ENCODE measurements around the gene SORCS2. TPM values are rescaled to one million over a fixed set of nuclear protein-coding genes. Genes with fewer than 3 reads are reported as not detected.

SORCS2 gene
- polyA plus RNA-seq, 1 donor (not counting 4 experiments of a cell fraction or from before 2014, with no cell fraction given) = 0.09 TPM

DNA sequence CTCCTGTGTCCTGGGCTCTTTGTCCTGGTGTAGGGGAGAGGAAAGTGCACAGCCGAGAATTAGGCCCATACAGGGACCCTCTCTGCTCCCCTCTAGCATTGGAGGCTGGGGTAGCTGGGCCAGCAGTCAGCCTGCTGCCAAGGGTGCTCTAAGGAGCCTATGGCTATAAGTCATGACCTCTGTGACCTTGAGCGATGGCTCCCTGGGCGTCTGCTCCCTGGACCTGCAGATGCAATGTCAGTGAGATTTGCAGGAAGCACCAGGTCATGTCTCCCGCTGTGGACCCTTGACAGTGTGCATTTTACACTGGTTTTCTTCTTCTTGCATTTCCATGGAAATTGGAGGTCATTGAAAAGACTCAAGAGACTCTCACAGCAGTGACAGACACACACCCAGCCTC, 476.5 kb downstream of the SORCS2 start:
- no peak for DNase-seq (ENCODE audit: low read depth, low spot score)
- Histone ChIP-seq H3K4me1 (ENCODE audit: control insufficient read depth, extremely low read depth, insufficient read depth, low read length) (no peaks in the 10 kb centered on the region), H4K20me1 (ENCODE audit: control insufficient read depth, extremely low read depth, insufficient read depth, low read length) (no peaks in the 10 kb centered on the region), H3K9me3 (ENCODE audit: control insufficient read depth, low read depth, low read length) (no peaks in the 10 kb centered on the region), H3K9me1 (ENCODE audit: control insufficient read depth, extremely low read depth, insufficient read depth, low read length) (no peaks in the 10 kb centered on the region), H3K9ac (ENCODE audit: control insufficient read depth, extremely low read depth, insufficient read depth, low read length) (no peak overlapping the region), H3K4me3 (ENCODE audit: control insufficient read depth in 2 of 3, extremely low read depth in 1 of 3, insufficient read depth in 2 of 3, low read depth in 1 of 3, low read length in 3 of 3) (no peak overlapping the region), H3K27ac (ENCODE audit: control insufficient read depth, insufficient read depth, low read length) (no peak overlapping the region), H3K36me3 (ENCODE audit: control insufficient read depth in 2 of 2, extremely low read depth in 1 of 2, insufficient read depth in 2 of 2, low read length in 2 of 2) (no peaks in the 10 kb centered on the region), H3K4me2 (ENCODE audit: control insufficient read depth, extremely low read depth, insufficient read depth, low read depth, low read length) (no peak overlapping the region), H3K27me3 (ENCODE audit: control insufficient read depth, extremely low read depth, insufficient read depth, low read length) (no peaks in the 10 kb centered on the region), H3K79me2 (ENCODE audit: control insufficient read depth, insufficient read depth, low read length) (no peaks in the 10 kb centered on the region), H2AFZ (ENCODE audit: control insufficient read depth, low read length) (no peak overlapping the region)
- no peak for FAIRE-seq
- dilution Hi-C loops (cut with MboI; ENCODE audit: extremely low pct_ligation_motif_present, low sequenced_read_pairs) = no loop called here
- TF ChIP-seq, protein P1, sequence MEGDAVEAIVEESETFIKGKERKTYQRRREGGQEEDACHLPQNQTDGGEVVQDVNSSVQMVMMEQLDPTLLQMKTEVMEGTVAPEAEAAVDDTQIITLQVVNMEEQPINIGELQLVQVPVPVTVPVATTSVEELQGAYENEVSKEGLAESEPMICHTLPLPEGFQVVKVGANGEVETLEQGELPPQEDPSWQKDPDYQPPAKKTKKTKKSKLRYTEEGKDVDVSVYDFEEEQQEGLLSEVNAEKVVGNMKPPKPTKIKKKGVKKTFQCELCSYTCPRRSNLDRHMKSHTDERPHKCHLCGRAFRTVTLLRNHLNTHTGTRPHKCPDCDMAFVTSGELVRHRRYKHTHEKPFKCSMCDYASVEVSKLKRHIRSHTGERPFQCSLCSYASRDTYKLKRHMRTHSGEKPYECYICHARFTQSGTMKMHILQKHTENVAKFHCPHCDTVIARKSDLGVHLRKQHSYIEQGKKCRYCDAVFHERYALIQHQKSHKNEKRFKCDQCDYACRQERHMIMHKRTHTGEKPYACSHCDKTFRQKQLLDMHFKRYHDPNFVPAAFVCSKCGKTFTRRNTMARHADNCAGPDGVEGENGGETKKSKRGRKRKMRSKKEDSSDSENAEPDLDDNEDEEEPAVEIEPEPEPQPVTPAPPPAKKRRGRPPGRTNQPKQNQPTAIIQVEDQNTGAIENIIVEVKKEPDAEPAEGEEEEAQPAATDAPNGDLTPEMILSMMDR (optimal IDR thresholded peaks at IDR 0.05 in 1 of 3, IDR thresholded peaks at IDR 0.05 in 1 of 3, conservative IDR thresholded peaks at IDR 0.05 in 1 of 3; ENCODE audit: extremely low read depth in 1 of 3, insufficient read depth in 2 of 3, low read length in 3 of 3) = no peak
- TF ChIP-seq EZH2 (IDR thresholded peaks at IDR 0.05; ENCODE audit: low read length) = no peak

DNA sequence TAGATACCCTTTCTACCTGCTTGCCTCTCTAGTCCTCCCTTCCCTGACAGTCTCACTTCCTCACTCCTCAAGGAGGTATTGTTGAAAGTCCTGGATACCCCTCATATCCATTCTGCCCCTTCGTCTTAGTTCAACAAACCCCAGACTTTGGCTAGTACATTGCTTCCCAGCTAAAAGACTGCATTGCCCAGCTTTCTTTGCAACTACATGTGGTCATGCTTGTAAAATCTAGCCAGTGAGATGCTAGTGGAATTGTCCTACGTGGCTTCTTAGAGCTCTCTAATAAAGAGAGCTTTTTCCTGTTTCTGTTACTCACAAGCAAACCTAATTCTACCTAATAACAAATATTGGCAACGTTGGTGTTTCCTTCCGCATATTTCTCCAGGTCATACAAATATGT, 480.3 kb downstream of the SORCS2 start:
- Histone ChIP-seq H3K9ac (ENCODE audit: control insufficient read depth, extremely low read depth, insufficient read depth, low read length) (no peak overlapping the region), H3K36me3 (ENCODE audit: control insufficient read depth in 2 of 2, extremely low read depth in 1 of 2, insufficient read depth in 2 of 2, low read length in 2 of 2) (no peaks in the 10 kb centered on the region), H3K4me1 (ENCODE audit: control insufficient read depth, extremely low read depth, insufficient read depth, low read length) (peaks cover 3% of the 10 kb centered on the region), H3K27ac (ENCODE audit: control insufficient read depth, insufficient read depth, low read length) (no peak overlapping the region), H3K79me2 (ENCODE audit: control insufficient read depth, insufficient read depth, low read length) (no peaks in the 10 kb centered on the region), H3K9me1 (ENCODE audit: control insufficient read depth, extremely low read depth, insufficient read depth, low read length) (no peaks in the 10 kb centered on the region), H2AFZ (ENCODE audit: control insufficient read depth, low read length) (no peak overlapping the region), H3K9me3 (ENCODE audit: control insufficient read depth, low read depth, low read length) (no peaks in the 10 kb centered on the region), H3K4me2 (ENCODE audit: control insufficient read depth, extremely low read depth, insufficient read depth, low read depth, low read length) (no peak overlapping the region), H3K4me3 (ENCODE audit: control insufficient read depth in 2 of 3, extremely low read depth in 1 of 3, insufficient read depth in 2 of 3, low read depth in 1 of 3, low read length in 3 of 3) (no peak overlapping the region), H3K27me3 (ENCODE audit: control insufficient read depth, extremely low read depth, insufficient read depth, low read length) (no peaks in the 10 kb centered on the region), H4K20me1 (ENCODE audit: control insufficient read depth, extremely low read depth, insufficient read depth, low read length) (no peaks in the 10 kb centered on the region)
- FAIRE-seq (no peak), DNase-seq (ENCODE audit: low read depth, low spot score) (no peak)
- dilution Hi-C loops (cut with MboI; ENCODE audit: extremely low pct_ligation_motif_present, low sequenced_read_pairs) = no loop called here
- TF ChIP-seq, protein P1 (optimal IDR thresholded peaks at IDR 0.05 in 1 of 3, IDR thresholded peaks at IDR 0.05 in 1 of 3, conservative IDR thresholded peaks at IDR 0.05 in 1 of 3; ENCODE audit: extremely low read depth in 1 of 3, insufficient read depth in 2 of 3, low read length in 3 of 3) = no peak
- no peak for TF ChIP-seq EZH2 (IDR thresholded peaks at IDR 0.05; ENCODE audit: low read length)

All from keratinocyte (primary cell).